ENCODE measurements around the gene P2RX5.

Gene P2RX5

GRCh38 chr17:3635474-3636153 lies 60.3 kb downstream of the P2RX5 start:
- CTCF ChIA-PET = interaction anchor here (5.4 kb wide), 1 partner anchor 13 kb away, joined by 40 read pairs; no protein-coding TSS in a partner anchor
- TF ChIP-seq, protein P1, sequence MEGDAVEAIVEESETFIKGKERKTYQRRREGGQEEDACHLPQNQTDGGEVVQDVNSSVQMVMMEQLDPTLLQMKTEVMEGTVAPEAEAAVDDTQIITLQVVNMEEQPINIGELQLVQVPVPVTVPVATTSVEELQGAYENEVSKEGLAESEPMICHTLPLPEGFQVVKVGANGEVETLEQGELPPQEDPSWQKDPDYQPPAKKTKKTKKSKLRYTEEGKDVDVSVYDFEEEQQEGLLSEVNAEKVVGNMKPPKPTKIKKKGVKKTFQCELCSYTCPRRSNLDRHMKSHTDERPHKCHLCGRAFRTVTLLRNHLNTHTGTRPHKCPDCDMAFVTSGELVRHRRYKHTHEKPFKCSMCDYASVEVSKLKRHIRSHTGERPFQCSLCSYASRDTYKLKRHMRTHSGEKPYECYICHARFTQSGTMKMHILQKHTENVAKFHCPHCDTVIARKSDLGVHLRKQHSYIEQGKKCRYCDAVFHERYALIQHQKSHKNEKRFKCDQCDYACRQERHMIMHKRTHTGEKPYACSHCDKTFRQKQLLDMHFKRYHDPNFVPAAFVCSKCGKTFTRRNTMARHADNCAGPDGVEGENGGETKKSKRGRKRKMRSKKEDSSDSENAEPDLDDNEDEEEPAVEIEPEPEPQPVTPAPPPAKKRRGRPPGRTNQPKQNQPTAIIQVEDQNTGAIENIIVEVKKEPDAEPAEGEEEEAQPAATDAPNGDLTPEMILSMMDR (IDR thresholded peaks at IDR 0.05; ENCODE audit: insufficient read depth, low read length, missing control alignments) = no peak
- POLR2A ChIA-PET = interaction anchor here (0.8 to 1.4 kb wide), 5 partner anchors 14 to 88 kb away, joined by 3 to 11 read pairs (median 4); partner anchors contain the start of genes EMC6, HASPIN and TAX1BP3
- DNase-seq (ENCODE audit: low read depth, low spot score) = no peak
- peak overlapping the region; percentile 89 for H3K4me3 ChIP-seq (ENCODE audit: low read depth, low read length)

GRCh38 chr17:3632287-3632686 lies 63.7 kb downstream of the P2RX5 start:
- CTCF ChIA-PET = no interaction called here
- H3K4me3 ChIP-seq (ENCODE audit: low read depth, low read length) = no peak overlapping the region
- POLR2A ChIA-PET = no interaction called here
- no peak for DNase-seq (ENCODE audit: low read depth, low spot score)
- TF ChIP-seq, protein P1 (IDR thresholded peaks at IDR 0.05; ENCODE audit: insufficient read depth, low read length, missing control alignments) = no peak

GRCh38 chr17:3630781-3631180 lies 65.2 kb downstream of the P2RX5 start:
- TF ChIP-seq, protein P1 (IDR thresholded peaks at IDR 0.05; ENCODE audit: insufficient read depth, low read length, missing control alignments) = no peak
- POLR2A ChIA-PET = no interaction called here
- CTCF ChIA-PET = no interaction called here
- DNase-seq (ENCODE audit: low read depth, low spot score) = no peak
- no peak overlapping the region for H3K4me3 ChIP-seq (ENCODE audit: low read depth, low read length)

- no peak overlapping the region for H3K4me3 ChIP-seq (ENCODE audit: low read depth, low read length)
- ChIA-PET CTCF (interaction anchor here (0.8 to 1.5 kb wide), 2 partner anchors 20 to 25 kb away, joined by 3 to 4 read pairs; no protein-coding TSS in a partner anchor), POLR2A (no interaction called here)
- TF ChIP-seq, protein P1 (IDR thresholded peaks at IDR 0.05; ENCODE audit: insufficient read depth, low read length, missing control alignments) = no peak
- no peak for DNase-seq (ENCODE audit: low read depth, low spot score)
Observed at GRCh38 chr17:3627769-3628167, 68.2 kb downstream of the P2RX5 start.

GRCh38 chr17:3626831-3627768 lies 68.9 kb downstream of the P2RX5 start:
- TF ChIP-seq, protein P1 (IDR thresholded peaks at IDR 0.05; ENCODE audit: insufficient read depth, low read length, missing control alignments) = no peak
- no peak overlapping the region for H3K4me3 ChIP-seq (ENCODE audit: low read depth, low read length)
- CTCF ChIA-PET = interaction anchor here (0.8 to 1.8 kb wide), 3 partner anchors 9 to 24 kb away, joined by 3 to 4 read pairs (median 4); no protein-coding TSS in a partner anchor
- POLR2A ChIA-PET = no interaction called here
- no peak for DNase-seq (ENCODE audit: low read depth, low spot score)

All from AG04449 (cell line).